ENCODE data around the gene LANCL3. TPM values are rescaled to one million over a fixed set of nuclear protein-coding genes. Genes with fewer than 3 reads are reported as not detected.
"Not testable (repeated sequence)": the region's sequence is repeated elsewhere in the genome, so short reads cannot be mapped to it uniquely, and the experiment has no call there.

Gene LANCL3
- total RNA-seq, 1 experiment from 2014 or later: 1.8 TPM

- no peak for DNase-seq (ENCODE audit: low read depth)
Observed at GRCh38 chrX:37613933-37614332, 42.5 kb downstream of the LANCL3 start.

DNA sequence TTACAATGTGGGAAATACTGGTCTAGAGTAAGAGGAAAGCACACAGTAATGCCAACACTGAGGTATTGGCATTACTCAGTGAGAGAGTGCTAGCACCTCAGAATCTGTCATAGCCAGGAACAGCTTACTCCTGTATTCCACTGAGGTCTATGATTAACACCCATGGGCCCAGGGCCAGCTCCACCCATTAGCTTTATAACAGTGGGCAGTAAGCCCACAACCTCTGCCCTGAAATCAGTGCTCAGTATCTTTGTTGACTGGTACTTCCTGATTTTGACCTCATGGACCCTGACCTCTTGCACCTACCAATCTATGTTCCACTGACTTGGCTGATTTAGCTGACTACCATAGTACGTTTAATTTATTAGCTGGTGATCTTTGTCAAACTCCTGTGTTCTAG is 56.1 kb downstream of the LANCL3 start:
- peak; percentile 7 for DNase-seq (ENCODE audit: low read depth)

- no peak for DNase-seq (ENCODE audit: low read depth)
Observed at GRCh38 chrX:37638047-37638446, 66.6 kb downstream of the LANCL3 start.

DNA sequence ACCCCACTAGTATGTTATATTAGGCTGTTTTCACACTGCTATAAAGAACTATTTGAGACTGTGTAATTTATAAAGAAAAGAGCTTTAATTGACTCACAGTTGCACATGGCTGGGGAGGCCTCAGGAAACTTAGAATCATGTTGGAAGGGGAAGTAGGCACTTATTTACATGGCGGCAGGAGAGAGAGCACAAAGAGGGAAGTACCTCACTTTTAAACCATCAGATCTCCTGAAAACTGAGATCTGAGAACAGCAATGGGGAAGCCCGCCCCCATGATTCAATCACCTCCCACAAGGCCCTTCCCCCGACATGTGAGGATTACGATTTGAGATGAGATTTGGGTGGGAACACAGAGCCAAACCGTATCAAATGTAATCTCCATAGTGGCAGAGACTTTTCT is 68.7 kb downstream of the LANCL3 start:
- no peak for DNase-seq (ENCODE audit: low read depth)

GRCh38 chrX:37641859-37642258 is 70.4 kb downstream of the LANCL3 start:
- no peak for DNase-seq (ENCODE audit: low read depth)

DNA sequence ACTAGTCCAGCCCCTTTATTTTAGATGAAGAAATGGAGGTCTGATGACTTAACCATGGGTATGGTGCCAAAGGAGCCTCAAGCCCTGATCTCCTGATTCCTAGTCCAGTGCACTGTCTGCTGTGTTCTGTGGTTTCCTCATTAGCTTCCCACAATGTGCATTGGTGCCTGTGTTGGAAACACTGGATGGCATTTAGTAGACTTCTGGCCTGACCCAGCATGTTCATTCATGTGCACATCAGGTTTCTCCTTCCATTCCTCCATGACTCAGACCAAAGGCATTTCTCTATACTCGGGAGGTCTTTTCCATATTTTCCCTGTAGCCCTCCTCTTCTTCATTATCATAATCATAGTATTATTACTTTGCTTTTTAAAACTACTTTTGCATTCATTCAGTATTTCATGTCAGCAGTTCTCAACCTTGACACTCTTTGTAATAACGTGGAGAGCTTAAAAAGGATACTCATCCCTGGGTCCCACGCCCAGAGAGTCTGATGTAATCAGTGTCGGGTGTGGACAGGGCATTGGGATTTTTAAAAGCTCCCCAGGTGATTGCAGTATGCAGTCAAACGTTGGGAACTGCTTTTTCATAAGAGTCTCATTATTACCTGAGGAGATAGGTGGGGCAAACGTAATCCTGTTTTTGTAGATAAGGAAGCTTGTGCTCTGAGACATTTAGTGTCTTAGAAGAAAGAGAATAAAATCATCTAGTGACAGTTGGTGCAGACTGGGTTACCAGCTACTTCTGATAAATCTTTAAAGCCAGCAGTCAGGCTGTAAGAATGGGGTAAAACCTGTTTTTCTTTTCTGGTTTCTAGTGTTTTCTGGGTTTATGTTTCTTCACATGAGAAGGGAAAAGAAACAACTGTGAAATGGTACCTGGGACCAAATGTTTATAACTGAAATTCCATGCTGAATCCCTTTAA is 73.2 kb downstream of the LANCL3 start:
- DNase-seq (ENCODE audit: low read depth): peak; percentile 53

- no peak for DNase-seq (ENCODE audit: low read depth)
Observed at GRCh38 chrX:37646254-37646653, 74.8 kb downstream of the LANCL3 start.

GRCh38 chrX:37650879-37651278 is 79.4 kb downstream of the LANCL3 start:
- not testable (repeated sequence) for DNase-seq (ENCODE audit: low read depth)

DNA sequence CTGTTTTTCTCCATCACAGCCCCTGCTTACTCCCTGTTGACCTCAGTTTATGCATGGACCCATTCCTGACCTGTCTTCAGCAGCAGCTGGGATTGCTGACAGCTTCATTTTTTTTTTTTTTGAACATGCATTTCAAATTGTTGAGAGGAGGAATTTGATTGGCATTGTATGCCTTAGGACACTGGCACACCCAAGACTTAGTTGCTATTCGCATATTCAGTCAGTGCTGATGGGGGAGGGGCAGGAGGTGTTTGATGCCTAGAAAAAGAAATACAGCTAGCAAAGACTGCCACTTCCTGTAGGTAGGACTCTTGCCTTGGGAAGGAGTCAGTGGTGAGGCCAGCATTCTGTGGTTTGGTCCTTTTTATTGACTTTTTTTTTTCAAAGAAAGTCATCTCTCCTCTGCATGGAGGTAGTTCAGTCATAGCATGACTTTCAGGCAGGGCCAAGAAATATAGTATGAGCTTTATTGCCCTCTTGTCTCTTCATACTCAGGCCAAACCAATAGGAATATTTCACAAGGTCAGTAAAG is 80.5 kb downstream of the LANCL3 start:
- peak; percentile 33 for DNase-seq (ENCODE audit: low read depth)

GRCh38 chrX:37652589-37653231 is 81.2 kb downstream of the LANCL3 start:
- DNase-seq (ENCODE audit: low read depth): no peak

DNA sequence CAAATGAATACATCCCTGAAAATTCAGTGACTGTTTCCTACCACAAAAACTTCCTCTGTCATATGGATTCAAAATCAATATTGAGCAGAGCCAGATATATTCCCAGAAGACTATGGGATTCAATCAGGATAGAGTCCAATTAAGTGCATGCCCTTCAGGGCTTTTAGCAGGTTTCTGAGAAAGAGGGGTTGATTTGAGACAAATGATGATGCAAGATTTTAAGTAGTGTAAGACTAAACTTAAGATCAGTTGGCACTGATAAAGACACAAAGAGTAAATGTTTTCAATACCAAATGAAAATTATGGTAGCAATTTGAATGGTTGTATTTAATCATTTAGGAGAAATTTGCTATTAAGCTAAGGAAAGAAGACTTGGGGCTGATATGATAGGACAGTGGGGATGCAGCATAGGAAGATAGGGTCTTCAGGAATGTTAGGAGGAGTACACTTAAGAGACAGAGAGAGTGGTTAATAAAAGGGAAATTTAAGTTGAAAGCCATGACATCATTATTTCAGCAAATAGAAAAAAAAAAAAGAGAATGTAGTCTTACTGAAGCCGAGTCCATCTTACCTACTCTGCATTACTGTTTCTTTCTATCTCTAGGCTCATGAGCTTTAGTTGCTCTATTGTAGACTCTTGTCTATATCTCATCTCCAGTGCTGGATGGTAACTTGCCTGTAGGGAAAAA is 82.1 kb downstream of the LANCL3 start:
- no peak for DNase-seq (ENCODE audit: low read depth)

DNA sequence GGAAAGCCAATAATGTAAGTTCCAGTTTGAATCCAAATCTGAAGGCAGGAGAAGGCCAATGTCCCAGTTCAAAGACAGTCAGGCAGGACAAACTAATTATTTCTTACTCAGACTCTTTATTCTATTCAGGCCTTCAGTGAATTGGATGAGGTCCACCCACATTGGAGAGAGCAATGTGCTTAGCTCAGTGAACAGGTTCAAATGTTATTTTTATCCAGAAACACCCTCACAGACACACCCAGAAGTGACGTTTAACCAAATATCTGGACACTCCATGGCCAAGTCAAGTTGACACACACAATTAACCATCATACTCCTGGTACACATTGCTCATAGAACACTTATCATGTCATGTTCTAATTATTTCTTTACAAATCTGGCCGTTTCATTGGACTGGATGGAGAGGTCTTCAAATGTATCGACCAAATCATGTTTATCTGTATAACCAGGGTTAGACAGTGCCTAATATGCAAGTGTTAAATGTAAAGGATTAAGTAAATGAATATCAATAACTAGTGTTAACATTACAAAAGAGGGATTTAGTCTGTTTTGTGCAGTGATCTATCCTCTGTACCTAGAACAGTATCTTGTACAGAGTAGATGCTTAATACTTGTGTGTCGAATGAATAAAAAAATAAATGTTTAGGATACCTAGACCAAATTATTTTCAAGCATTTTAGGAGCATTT is 87.0 kb downstream of the LANCL3 start:
- DNase-seq (ENCODE audit: low read depth): no peak

- DNase-seq (ENCODE audit: low read depth): no peak
Observed at GRCh38 chrX:37659047-37659446, 87.6 kb downstream of the LANCL3 start.

GRCh38 chrX:37662181-37662580 is 90.7 kb downstream of the LANCL3 start:
- no peak for DNase-seq (ENCODE audit: low read depth)

GRCh38 chrX:37666516-37666915 is 95.1 kb downstream of the LANCL3 start:
- DNase-seq (ENCODE audit: low read depth): no peak

- DNase-seq (ENCODE audit: low read depth): no peak
Observed at GRCh38 chrX:37667141-37667540, 95.7 kb downstream of the LANCL3 start.

DNA sequence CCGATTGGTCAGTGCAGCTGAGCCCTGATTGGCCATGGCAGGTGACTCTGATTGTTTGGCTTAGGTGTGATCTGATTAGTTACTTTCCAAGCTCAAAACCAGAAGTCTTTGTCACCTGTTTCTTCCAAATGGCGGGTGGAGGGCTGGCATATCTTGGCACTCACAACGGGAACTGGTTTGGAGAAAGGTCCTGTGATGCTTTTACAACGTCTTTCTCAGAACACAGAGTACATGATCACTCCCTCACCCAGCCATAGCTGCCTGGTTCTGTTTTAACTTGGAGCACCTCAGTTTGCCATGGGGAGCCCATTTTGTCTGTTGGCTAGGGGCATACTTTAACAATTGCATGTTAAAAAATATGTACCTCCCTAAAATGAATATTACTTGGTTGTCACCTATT is 101.1 kb downstream of the LANCL3 start:
- DNase-seq (ENCODE audit: low read depth): no peak

DNA sequence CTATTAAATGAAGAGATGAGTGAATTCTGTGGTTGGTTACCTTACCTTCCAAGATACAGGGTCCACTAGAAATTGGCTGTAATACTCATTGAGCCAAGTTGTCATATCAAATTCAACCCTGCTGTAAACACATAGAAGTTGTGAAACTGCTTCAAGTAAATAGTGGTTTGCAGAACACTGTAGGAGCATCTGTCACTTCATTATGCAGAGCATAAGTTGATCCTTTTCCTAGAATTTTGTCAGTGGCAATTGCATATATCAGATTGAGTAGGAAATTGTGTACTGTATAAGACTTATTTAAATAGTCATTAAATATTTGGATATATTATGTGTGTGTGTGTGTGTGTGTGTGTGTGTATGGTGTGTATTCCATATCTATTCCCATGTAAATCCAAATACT is 105.3 kb downstream of the LANCL3 start:
- no peak for DNase-seq (ENCODE audit: low read depth)

DNA sequence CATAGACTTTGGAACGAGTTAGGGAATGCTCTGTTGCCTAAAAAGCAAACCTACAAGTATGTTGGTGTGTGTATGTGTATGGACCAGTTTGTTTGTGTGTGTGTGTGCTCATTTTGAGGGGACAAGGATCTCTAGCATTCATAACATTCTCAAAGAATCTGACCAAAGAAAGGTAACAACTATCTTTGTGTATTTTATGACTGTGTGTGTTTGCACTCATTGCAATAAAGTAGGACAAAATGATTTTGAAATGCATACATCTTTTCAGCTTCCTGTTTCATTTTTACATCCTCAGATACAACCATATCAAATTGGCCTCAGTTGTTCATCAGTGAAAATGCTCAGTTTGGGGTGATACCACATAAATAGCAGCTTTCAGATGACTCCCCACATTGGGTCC is 105.8 kb downstream of the LANCL3 start:
- DNase-seq (ENCODE audit: low read depth): no peak

GRCh38 chrX:37677765-37678164 is 106.3 kb downstream of the LANCL3 start:
- no peak for DNase-seq (ENCODE audit: low read depth)

GRCh38 chrX:37678574-37678973 is 107.1 kb downstream of the LANCL3 start:
- no peak for DNase-seq (ENCODE audit: low read depth)
